Breast epithelium (tissue), 4 donors: ENCODE measurements around the gene ACSS1. TPM values are rescaled to one million over a fixed set of nuclear protein-coding genes. Genes with fewer than 3 reads are reported as not detected.

Experiments used
- DNase-seq, 2 donors: peaks; one replicate each; pipeline ENCODE4 v3.0.0-alpha.2; 2019; ENCODE audit warnings: low spot score in 2 of 2
- H3K27ac ChIP-seq, 2 donors: fragments of 200-600 bp; sonication (generic) in 1 of 2; one replicate each; pipeline ENCODE4 v1.5.1; 2016 to 2019; ENCODE audit warnings: mild to moderate bottlenecking in 1 of 2
- H3K27me3 ChIP-seq, 2 donors: fragments of 200-600 bp; sonication (generic) in 1 of 2; one replicate each; pipeline versions ENCODE4 v1.5.1 to v1.6.0; 2017 to 2019; ENCODE audit warnings: control low read depth in 1 of 2, mild to moderate bottlenecking in 1 of 2
- H3K36me3 ChIP-seq: fragments of 200-600 bp; one replicate; pipeline ENCODE4 v1.5.1; 2019
- H3K4me1 ChIP-seq, 2 donors: fragments of 200-600 bp; sonication (generic); one replicate each; pipeline ENCODE4 v1.5.1; 2016 to 2019; ENCODE audit warnings: control low read depth in 1 of 2
- H3K4me3 ChIP-seq, 3 donors: fragments of 200-600 bp; sonication (generic); 1 replicate in 2 of 3; 2 replicates in 1 of 3; pipeline ENCODE4 v1.5.1; 2016 to 2019; ENCODE audit warnings: mild to moderate bottlenecking in 3 of 3, moderate library complexity in 2 of 3
- H3K9me3 ChIP-seq, 2 donors: fragments of 200-600 bp; sonication (generic) in 1 of 2; one replicate each; pipeline ENCODE4 v1.5.1; 2016 to 2019; ENCODE audit warnings: control low read depth in 1 of 2
- CTCF ChIP-seq, 3 donors: fragments of 450-650 bp; IDR thresholded peaks; one replicate each; pipeline ENCODE4 v1.5.1; 2016 to 2017; ENCODE audit warnings: antibody characterized with exemption in 3 of 3, mild to moderate bottlenecking in 3 of 3, moderate library complexity in 3 of 3
- POLR2A ChIP-seq: fragments of 450-650 bp; IDR thresholded peaks from one replicate; pipeline ENCODE4 v1.6.1; 2016; ENCODE audit warnings: antibody characterized with exemption, mild to moderate bottlenecking, moderate library complexity
- POLR2AphosphoS5 ChIP-seq, 3 donors: sonication (generic); formaldehyde crosslinking; IDR thresholded peaks; one replicate each; pipeline ENCODE4 v1.6.1; 2017; ENCODE audit warnings: antibody characterized with exemption in 3 of 3
- intact Hi-C: fragments of 100-400 bp; cut with DNase I; formaldehyde crosslinking; loops from one replicate; pipeline ENCODE4 v1.15.1; 2023; ENCODE audit warnings: low total_unique reads
- total RNA-seq, 3 donors: library from RNA; depleted of rRNA; stranded (reverse); fragments of >200 nt; gene quantifications; one replicate each; pipeline ENCODE4 v1.1.0, GENCODE V29; 2016

The ACSS1 gene
- total RNA-seq, 3 donors from 2014 or later = 17.6 to 38.2 (median 37.4) TPM

DNA sequence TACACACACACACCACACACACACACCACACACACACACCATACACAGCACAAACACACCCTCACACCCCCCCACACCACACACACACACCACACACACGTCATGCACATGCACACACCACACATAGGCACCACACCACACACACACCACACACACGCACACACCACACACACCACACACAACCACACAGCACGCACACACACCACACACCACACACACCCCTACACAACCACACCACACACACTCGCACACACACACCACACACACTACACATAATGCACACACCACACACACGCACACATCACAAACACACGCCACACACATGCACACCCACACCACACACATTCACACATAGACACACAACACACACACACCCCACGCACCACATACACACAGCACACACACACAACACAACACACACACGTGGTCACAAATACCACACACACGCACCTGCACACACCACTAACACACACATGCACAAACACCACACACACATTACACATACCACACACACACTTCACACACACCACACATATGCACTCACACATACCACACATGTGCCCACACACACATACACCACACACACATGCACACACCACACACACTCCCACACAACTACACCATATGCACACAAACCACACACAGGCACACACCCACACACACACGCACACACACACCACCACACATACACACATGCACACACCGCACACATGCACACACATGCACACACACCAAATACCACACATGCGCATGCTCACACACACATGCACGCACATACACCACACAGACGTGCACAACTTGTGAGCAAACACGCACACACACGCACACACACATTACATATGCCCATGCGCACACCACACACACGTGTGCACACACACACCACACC is 9.4 kb upstream of the ACSS1 start:
- intact Hi-C loops = loop anchor here (10.0 kb wide), 2 partner anchors 127 to 347 kb away; partner anchors contain the start of gene ENTPD6
- Histone ChIP-seq H3K27me3 (peaks cover 0 to 13% of the 10 kb centered on the region in 2 donors), H3K4me3 (no peak overlapping the region), H3K27ac (no peak overlapping the region), H3K36me3 (no peaks in the 10 kb centered on the region), H3K9me3 (no peaks in the 10 kb centered on the region), H3K4me1 (no peaks in the 10 kb centered on the region)
- TF ChIP-seq CTCF (IDR thresholded peaks at IDR 0.05) = no peak
- no peak for TF ChIP-seq POLR2AphosphoS5 (IDR thresholded peaks at IDR 0.05)
- TF ChIP-seq POLR2A = no peak
- peak in 1 of 2 donors; percentile 9 for DNase-seq

DNA sequence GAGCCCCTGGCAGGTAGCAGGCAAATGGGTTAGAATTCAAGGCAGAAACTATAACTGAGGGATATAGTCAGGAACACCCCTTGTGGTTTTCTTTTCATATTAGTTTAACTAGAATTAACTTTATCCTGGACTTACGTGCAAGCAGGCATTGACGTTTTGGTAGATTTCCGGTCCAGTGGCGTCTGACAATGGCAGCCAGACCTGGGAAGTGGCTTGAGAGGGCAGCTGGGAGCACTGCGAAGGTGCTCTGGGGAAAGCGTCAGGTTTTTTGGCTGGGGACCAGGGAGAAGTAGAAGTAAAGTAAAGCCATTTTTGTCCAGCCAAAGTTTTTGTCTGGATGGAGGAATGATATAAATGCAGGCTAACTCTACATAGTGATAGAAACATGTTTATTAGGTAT is 8.4 kb upstream of the ACSS1 start:
- TF ChIP-seq POLR2A (no peak), CTCF (IDR thresholded peaks at IDR 0.05) (no peak), POLR2AphosphoS5 (IDR thresholded peaks at IDR 0.05) (no peak)
- DNase-seq = peak in 1 of 2 donors; percentile 43
- H3K4me1 ChIP-seq = no peaks in the 10 kb centered on the region
- H3K4me3 ChIP-seq = no peak overlapping the region
- H3K27me3 ChIP-seq = peaks cover 0 to 13% of the 10 kb centered on the region in 2 donors
- intact Hi-C loops = loop anchor here (10.0 kb wide), 2 partner anchors 128 to 348 kb away; partner anchors contain the start of gene ENTPD6
- H3K36me3 ChIP-seq = no peaks in the 10 kb centered on the region
- H3K27ac ChIP-seq = no peak overlapping the region
- H3K9me3 ChIP-seq = no peaks in the 10 kb centered on the region

DNA sequence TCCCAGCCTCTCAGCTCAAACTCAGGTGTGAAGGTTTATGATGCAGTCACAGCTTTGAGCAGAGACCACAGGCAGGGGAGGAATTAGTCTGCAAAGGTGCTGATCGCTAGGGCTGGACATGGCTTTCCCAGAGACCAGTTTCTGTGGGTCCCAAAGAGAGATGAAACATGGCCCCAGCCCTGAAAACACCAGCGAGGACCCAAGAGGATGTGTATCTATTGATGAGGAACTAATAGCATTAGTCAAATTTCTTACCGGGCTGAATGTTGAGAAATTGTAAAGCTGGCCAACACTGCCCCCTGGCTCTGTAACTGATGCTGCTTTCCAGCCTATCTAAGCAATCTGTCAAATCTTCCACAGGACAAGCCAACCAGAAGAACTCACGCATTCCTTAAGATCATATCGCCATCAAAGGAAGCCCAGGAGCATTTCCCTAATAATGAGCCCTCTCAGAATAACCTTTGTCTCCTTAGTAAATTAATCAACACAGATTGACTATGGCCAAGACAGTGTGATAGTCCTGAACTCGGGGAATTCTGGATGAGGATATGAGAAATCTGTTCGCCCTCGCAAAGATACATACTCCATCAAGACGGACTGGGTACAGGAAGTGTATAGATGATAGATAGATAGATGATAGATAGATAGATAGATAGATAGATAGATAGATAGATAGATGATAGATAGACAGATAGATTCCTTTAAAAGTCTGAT is 7.8 kb upstream of the ACSS1 start:
- H3K27ac ChIP-seq = no peak overlapping the region
- TF ChIP-seq CTCF (IDR thresholded peaks at IDR 0.05) (peak; percentile 71 to 90 (median 89)), POLR2AphosphoS5 (IDR thresholded peaks at IDR 0.05) (peak in 2 of 3 donors; percentile 30 to 39), POLR2A (no peak)

DNA sequence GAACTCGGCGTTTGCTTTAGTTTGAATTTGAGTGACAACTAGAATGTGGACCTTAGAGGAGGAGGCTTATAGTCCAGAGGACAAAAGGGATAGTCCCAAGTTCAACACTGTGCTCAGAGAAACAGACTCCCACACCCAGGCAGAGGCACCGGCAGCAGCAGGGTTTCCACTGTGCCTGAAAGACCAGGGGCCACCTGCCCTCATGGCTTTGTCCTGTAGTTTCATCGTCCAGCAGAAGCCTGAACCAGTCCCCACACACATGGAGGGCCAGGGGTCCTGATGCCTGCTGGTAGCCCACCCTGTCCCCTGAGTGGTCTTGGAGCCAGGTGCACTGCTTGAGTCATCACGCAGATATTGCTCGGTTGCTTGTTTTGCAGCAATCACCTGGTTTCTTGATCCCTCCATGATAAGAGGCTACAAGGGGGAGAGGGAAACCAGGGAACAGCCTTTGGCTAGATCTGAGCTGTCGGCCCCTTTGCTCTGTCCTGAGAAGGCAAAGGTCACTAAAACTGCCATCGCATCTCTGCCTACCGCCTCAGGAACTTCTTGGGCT is 7.2 kb upstream of the ACSS1 start:
- H3K4me1 ChIP-seq = no peaks in the 10 kb centered on the region
- H3K9me3 ChIP-seq = no peaks in the 10 kb centered on the region
- H3K27me3 ChIP-seq = peaks cover 0 to 8% of the 10 kb centered on the region in 2 donors
- no peaks in the 10 kb centered on the region for H3K36me3 ChIP-seq
- no peak overlapping the region for H3K4me3 ChIP-seq
- peak in 1 of 2 donors; percentile 37 for DNase-seq
- no peak overlapping the region for H3K27ac ChIP-seq
- intact Hi-C loops = loop anchor here (10.0 kb wide), 2 partner anchors 130 to 350 kb away; partner anchors contain the start of gene ENTPD6
- TF ChIP-seq CTCF (IDR thresholded peaks at IDR 0.05) (no peak), POLR2AphosphoS5 (IDR thresholded peaks at IDR 0.05) (no peak), POLR2A (no peak)

More for the DNA sequence above, 7.8 kb upstream of the ACSS1 start:
- peak in 1 of 2 donors; percentile 58 for DNase-seq
- intact Hi-C loops = loop anchor here (10.0 kb wide), 2 partner anchors 129 to 349 kb away; partner anchors contain the start of gene ENTPD6
- H3K4me1 ChIP-seq = no peaks in the 10 kb centered on the region
- no peaks in the 10 kb centered on the region for H3K9me3 ChIP-seq
- H3K4me3 ChIP-seq = no peak overlapping the region
- peaks cover 0 to 13% of the 10 kb centered on the region in 2 donors for H3K27me3 ChIP-seq
- no peaks in the 10 kb centered on the region for H3K36me3 ChIP-seq
